HepG2 (cell line): ENCODE measurements around the gene YLPM1. TPM values are rescaled to one million over a fixed set of nuclear protein-coding genes. Genes with fewer than 3 reads are reported as not detected.

ENCODE experiments used
- ATAC-seq: fragments of 200-7000 bp; cut with Tn5 transposase; 3 replicates; pipeline ENCODE4 v1.9.1; 2020; ENCODE audit warnings: mild to moderate bottlenecking, moderate library complexity
- BruUV-seq: library from RNA; stranded (reverse); fragments of 400-500 nt; replicated peaks from 2 replicates; lab custom pipeline; 2021; lab: Mats Ljungman, UMichigan
- CTCF ChIA-PET: fragments of 300-600 bp; formaldehyde crosslinking; extraction: SDS; loops from one replicate; lab custom pipeline; 2021; ENCODE audit warnings: low total read pairs, inconsistent platforms, low intra/inter-chr PET ratio; lab: Yijun Ruan, JAX
- POLR2A ChIA-PET: fragments of 350-600 bp; sonication (Branson Sonifier 250); formaldehyde crosslinking; loops from one replicate; lab custom pipeline; 2020; ENCODE audit warnings: antibody characterized with exemption, inconsistent platforms; lab: Yijun Ruan, JAX
- DNase-seq: peaks from one replicate; pipeline ENCODE4 v3.0.0-alpha.2; 2015; ENCODE audit warnings: low spot score
- FAIRE-seq: peaks from 3 replicates; lab custom pipeline; 2011; peaks lifted over from hg19 to GRCh38; lab: Jason Lieb, UNC
- H2AFZ ChIP-seq: one replicate; pipeline ENCODE4 v1.6.1; 2011; ENCODE audit warnings: low read length, inconsistent platforms
- H3K27ac ChIP-seq: fragments of 300-600 bp; 3 replicates; pipeline ENCODE4 v1.8.0; 2011; ENCODE audit warnings: mixed run types, mild to moderate bottlenecking, mixed read lengths, low read length, inconsistent platforms; ENCODE audit not compliant: insufficient read depth; ENCODE audit errors: extremely low read length
- H3K27me3 ChIP-seq, 2 experiments: fragments of 200-600 bp in 1 of 2; 2 replicates in 1 of 2; 3 replicates in 1 of 2; pipeline versions ENCODE4 v1.6.0 to v1.8.0; 2011; ENCODE audit warnings: low read length in 2 of 2, mild to moderate bottlenecking in 2 of 2, moderate library complexity in 2 of 2, inconsistent platforms in 1 of 2; ENCODE audit not compliant: insufficient read depth in 2 of 2, control insufficient read depth in 1 of 2
- H3K36me3 ChIP-seq, 2 experiments: fragments of 200-600 bp in 1 of 2; replicated peaks in 1 of 2; 2 replicates in 1 of 2; 3 replicates in 1 of 2; pipeline versions ENCODE4 v1.5.1 to v1.8.0; 2011; ENCODE audit warnings: low read length in 2 of 2, inconsistent platforms in 1 of 2; ENCODE audit not compliant: insufficient read depth in 2 of 2, control insufficient read depth in 1 of 2
- H3K4me1 ChIP-seq: 2 replicates; pipeline ENCODE4 v1.5.1; 2012; ENCODE audit warnings: low read length, inconsistent platforms; ENCODE audit not compliant: insufficient read depth
- H3K4me2 ChIP-seq: 2 replicates; pipeline ENCODE4 v1.6.0; 2011; ENCODE audit warnings: low read depth, low read length, inconsistent platforms
- H3K4me3 ChIP-seq, 3 experiments: fragments of 200-600 bp in 1 of 3; sonication (generic), shearing (Covaris generic) in 1 of 3; replicated peaks in 1 of 3; 2 replicates each; pipeline ENCODE4 v1.5.1; 2011 to 2016; ENCODE audit warnings: low read length in 3 of 3, inconsistent platforms in 2 of 3, low read depth in 2 of 3, mild to moderate bottlenecking in 2 of 3, control low read depth in 1 of 3, mixed read lengths in 1 of 3; ENCODE audit not compliant: insufficient read depth in 1 of 3
- H3K79me2 ChIP-seq: one replicate; pipeline ENCODE4 v1.6.1; 2011; ENCODE audit warnings: low read length, inconsistent platforms; ENCODE audit not compliant: insufficient read depth
- H3K9ac ChIP-seq: 2 replicates; pipeline ENCODE4 v1.6.0; 2011; ENCODE audit warnings: mild to moderate bottlenecking, low read depth, low read length, inconsistent platforms; ENCODE audit not compliant: insufficient read depth
- H3K9me3 ChIP-seq: 2 replicates; pipeline ENCODE4 v1.5.1; 2012; ENCODE audit warnings: mild to moderate bottlenecking, low read length
- H4K20me1 ChIP-seq: 2 replicates; pipeline ENCODE4 v1.6.0; 2011; ENCODE audit warnings: inconsistent platforms, mild to moderate bottlenecking, low read length, moderate library complexity; ENCODE audit not compliant: insufficient read depth
- DPF2 ChIP-seq: sonication (generic); formaldehyde crosslinking; IDR thresholded peaks from 2 replicates; pipeline ENCODE4 v1.4.0; 2020; ENCODE audit warnings: mild to moderate bottlenecking, low read depth, missing genetic modification reagents, borderline replicate concordance
- KDM5B ChIP-seq: sonication (generic); formaldehyde crosslinking; IDR thresholded peaks from 2 replicates; pipeline ENCODE4 v1.4.0; 2020; ENCODE audit warnings: missing genetic modification reagents, mild to moderate bottlenecking, borderline replicate concordance
- MTA3 ChIP-seq: sonication (generic); formaldehyde crosslinking; IDR thresholded peaks from 2 replicates; pipeline ENCODE4 v1.4.0; 2020; ENCODE audit warnings: missing genetic modification reagents
- RARG ChIP-seq: sonication (generic); formaldehyde crosslinking; IDR thresholded peaks from 2 replicates; pipeline ENCODE4 v1.4.0; 2020; ENCODE audit warnings: low read depth, mild to moderate bottlenecking, missing genetic modification reagents
- RBM22 ChIP-seq: fragments of 200-400 bp; formaldehyde crosslinking; optimal IDR thresholded peaks from 2 replicates; pipeline ENCODE3; 2017; ENCODE audit warnings: mild to moderate bottlenecking, low read length, moderate library complexity
- SRSF9 ChIP-seq: fragments of 200-400 bp; formaldehyde crosslinking; IDR thresholded peaks from 2 replicates; pipeline ENCODE4 v1.6.1; 2018; ENCODE audit warnings: borderline replicate concordance, mild to moderate bottlenecking, low read depth, low read length; ENCODE audit not compliant: insufficient read depth, poor library complexity, severe bottlenecking
- TBP ChIP-seq: sonication (generic); formaldehyde crosslinking; IDR thresholded peaks from 2 replicates; pipeline ENCODE4 v1.5.0; 2020; ENCODE audit warnings: missing genetic modification reagents
- TRIM24 ChIP-seq: sonication (generic); formaldehyde crosslinking; IDR thresholded peaks from 2 replicates; pipeline ENCODE4 v1.8.0; 2022; ENCODE audit warnings: mild to moderate bottlenecking, missing genetic modification reagents
- ZBTB8A ChIP-seq: sonication (generic); formaldehyde crosslinking; IDR thresholded peaks from 2 replicates; pipeline ENCODE4 v1.4.0; 2020; ENCODE audit warnings: mild to moderate bottlenecking, low read depth, missing genetic modification reagents, borderline replicate concordance
- ZHX2 ChIP-seq, 2 experiments: sonication (generic) in 1 of 2; formaldehyde crosslinking in 1 of 2; IDR thresholded peaks; 2 replicates each; pipeline versions ENCODE4 v1.6.1 to v1.9.0; 2014 to 2022; ENCODE audit warnings: antibody characterized with exemption in 1 of 2, borderline replicate concordance in 1 of 2, inconsistent platforms in 1 of 2, low read depth in 1 of 2, missing genetic modification reagents in 1 of 2
- ZNF235 ChIP-seq: sonication (generic); formaldehyde crosslinking; IDR thresholded peaks from 2 replicates; pipeline ENCODE4 v1.8.1; 2023; ENCODE audit warnings: mild to moderate bottlenecking, missing genetic modification reagents, borderline replicate concordance
- WGBS: methylation state at CpG from one replicate; pipeline ENCODE4 v1.1.6; 2017; ENCODE audit warnings: low lambda C conversion rate; 5-methylcytosine and 5-hydroxymethylcytosine counted together
- in situ Hi-C: cut with HindIII; loops from 2 replicates; pipeline ENCODE4 v1.10.0; 2017; ENCODE audit warnings: low pct_unique_long_range_greater_than_20kb; ENCODE audit not compliant: extremely low pct_ligation_motif_present
- intact Hi-C: fragments of 100-400 bp; cut with micrococcal nuclease; formaldehyde crosslinking; loops from one replicate; pipeline ENCODE4 v1.10.0; 2022; ENCODE audit not compliant: unreplicated experiment
- polyA plus RNA-seq, 8 experiments: library from polyadenylated mRNA; depleted of rRNA in 3 of 8; stranded (reverse) in 7 of 8; unstranded in 1 of 8; fragments of >200 nt; fragmentation: Illumina TruSeq in 4 of 8; extraction: Trizol in 4 of 8; gene quantifications; 2 replicates each; pipeline versions ENCODE4 v1.2.1 to v1.2.3, GENCODE V29; 2011 to 2016; ENCODE audit warnings: low read depth in 4 of 8, missing spikeins in 1 of 8, mixed read lengths in 1 of 8; ENCODE audit not compliant: insufficient read depth in 1 of 8
- total RNA-seq, 5 experiments: library from RNA; depleted of rRNA; stranded (reverse); fragments of >200 nt; fragmentation: Illumina TruSeq; extraction: Trizol; gene quantifications; 2 replicates each; pipeline ENCODE4 v1.2.3, GENCODE V29; 2016; ENCODE audit warnings: low read depth in 1 of 5
- TF ChIP-seq, protein P1 (sequence below): sonication (generic); formaldehyde crosslinking; conservative IDR thresholded peaks from 2 replicates; pipeline ENCODE4 v1.8.1; 2023; ENCODE audit warnings: missing genetic modification reagents
- TF ChIP-seq, protein P2 (sequence below): sonication (generic); formaldehyde crosslinking; IDR thresholded peaks from 2 replicates; pipeline ENCODE4 v1.5.0; 2020; ENCODE audit warnings: mild to moderate bottlenecking, missing genetic modification reagents, moderate library complexity

The YLPM1 gene
- total and polyA plus RNA-seq, 2 of the 13 experiments (the other 11 are each of a cell fraction or from before 2014, with no cell fraction given), result 6.7 to 21.9 TPM

DNA sequence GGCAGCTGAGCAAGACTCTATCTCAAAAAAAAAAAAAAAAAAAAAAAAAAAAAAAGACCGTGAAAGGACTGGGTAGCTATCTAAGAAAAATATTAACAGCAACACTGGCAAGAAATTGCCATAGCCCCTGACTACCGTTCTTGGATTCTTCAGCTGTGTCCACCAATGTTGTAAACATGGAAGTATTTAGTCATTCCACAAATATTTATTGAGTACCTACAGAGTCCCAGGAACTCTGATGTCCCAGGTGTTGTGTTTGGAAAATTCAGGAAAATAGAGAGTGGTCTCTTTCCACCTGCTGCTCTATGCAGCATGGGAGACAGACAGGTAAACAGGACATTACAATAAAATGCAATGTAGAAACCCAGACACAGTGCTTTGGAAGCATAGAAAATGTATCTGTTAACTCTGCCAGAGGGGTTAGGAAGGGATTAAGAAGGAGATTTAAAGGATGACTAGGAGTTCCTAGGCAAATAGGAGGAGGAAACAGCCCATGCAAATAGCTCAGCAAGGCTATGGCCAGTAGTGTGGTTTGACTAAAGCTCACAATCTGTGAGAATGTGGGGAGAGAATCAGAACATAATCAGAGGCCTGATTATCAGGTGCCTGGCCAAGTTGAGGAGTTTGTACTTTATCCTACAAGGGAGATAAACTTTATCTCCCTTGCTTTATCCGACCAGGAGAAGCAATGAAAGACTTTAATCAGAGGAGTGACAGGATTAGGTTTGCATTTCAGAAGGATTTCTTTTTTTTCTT, 116.5 kb downstream of the YLPM1 start:
- H3K36me3 ChIP-seq, result peaks cover 0 to 3% of the 10 kb centered on the region in 2 experiments; a peak in 1 of 5 replicates
- H3K27me3 ChIP-seq, result peaks cover 0 to 10% of the 10 kb centered on the region in 2 experiments; a peak in 1 of 5 replicates
- peaks cover 21% of the 10 kb centered on the region for H4K20me1 ChIP-seq
- intact Hi-C loops, result loop anchor here (2.0 kb wide), 2 partner anchors 19 to 25 kb away; no protein-coding TSS in a partner anchor
- ATAC-seq (no peak), FAIRE-seq (no peak), DNase-seq (peak; percentile 30)
- H3K27ac ChIP-seq, result no peak overlapping the region
- no peak overlapping the region for H2AFZ ChIP-seq
- ChIA-PET POLR2A (interaction anchor here (0.6 to 9.2 kb wide), 9 partner anchors 14 to 260 kb away, joined by 3 to 84 read pairs (median 5); partner anchors contain the start of gene NEK9), CTCF (no interaction called here)
- H3K4me1 ChIP-seq, result peaks cover 56% of the 10 kb centered on the region
- H3K4me3 ChIP-seq, result no peak overlapping the region; a peak in 1 of 6 replicates
- BruUV-seq, result no TSS peak
- no peak overlapping the region for H3K9ac ChIP-seq
- H3K4me2 ChIP-seq, result peak overlapping the region; percentile 94
- in situ Hi-C loops, result no loop called here
- no peaks in the 10 kb centered on the region for H3K9me3 ChIP-seq
- H3K79me2 ChIP-seq, result peaks cover 28% of the 10 kb centered on the region
- WGBS, result 4% methylated on average over 3 of the region's 3 CpGs
- TF ChIP-seq RBM22 (no peak), ZBTB8A (CRISPR knock-in tag) (no peak), SRSF9 (no peak), TRIM24 (no peak), TBP (no peak), KDM5B (CRISPR knock-in tag) (no peak), DPF2 (CRISPR knock-in tag) (no peak), MTA3 (CRISPR knock-in tag) (no peak), RARG (CRISPR knock-in tag) (no peak), ZNF235 (CRISPR knock-in tag) (no peak), ZHX2 (IDR thresholded peaks at IDR 0.05; ENCODE audit: low read depth) (no peak), ZHX2 (CRISPR knock-in tag; IDR thresholded peaks at IDR 0.05; ENCODE audit: borderline replicate concordance) (no peak)
- TF ChIP-seq, protein P1, sequence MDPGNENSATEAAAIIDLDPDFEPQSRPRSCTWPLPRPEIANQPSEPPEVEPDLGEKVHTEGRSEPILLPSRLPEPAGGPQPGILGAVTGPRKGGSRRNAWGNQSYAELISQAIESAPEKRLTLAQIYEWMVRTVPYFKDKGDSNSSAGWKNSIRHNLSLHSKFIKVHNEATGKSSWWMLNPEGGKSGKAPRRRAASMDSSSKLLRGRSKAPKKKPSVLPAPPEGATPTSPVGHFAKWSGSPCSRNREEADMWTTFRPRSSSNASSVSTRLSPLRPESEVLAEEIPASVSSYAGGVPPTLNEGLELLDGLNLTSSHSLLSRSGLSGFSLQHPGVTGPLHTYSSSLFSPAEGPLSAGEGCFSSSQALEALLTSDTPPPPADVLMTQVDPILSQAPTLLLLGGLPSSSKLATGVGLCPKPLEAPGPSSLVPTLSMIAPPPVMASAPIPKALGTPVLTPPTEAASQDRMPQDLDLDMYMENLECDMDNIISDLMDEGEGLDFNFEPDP (CRISPR knock-in tag), result no peak
- TF ChIP-seq, protein P2, sequence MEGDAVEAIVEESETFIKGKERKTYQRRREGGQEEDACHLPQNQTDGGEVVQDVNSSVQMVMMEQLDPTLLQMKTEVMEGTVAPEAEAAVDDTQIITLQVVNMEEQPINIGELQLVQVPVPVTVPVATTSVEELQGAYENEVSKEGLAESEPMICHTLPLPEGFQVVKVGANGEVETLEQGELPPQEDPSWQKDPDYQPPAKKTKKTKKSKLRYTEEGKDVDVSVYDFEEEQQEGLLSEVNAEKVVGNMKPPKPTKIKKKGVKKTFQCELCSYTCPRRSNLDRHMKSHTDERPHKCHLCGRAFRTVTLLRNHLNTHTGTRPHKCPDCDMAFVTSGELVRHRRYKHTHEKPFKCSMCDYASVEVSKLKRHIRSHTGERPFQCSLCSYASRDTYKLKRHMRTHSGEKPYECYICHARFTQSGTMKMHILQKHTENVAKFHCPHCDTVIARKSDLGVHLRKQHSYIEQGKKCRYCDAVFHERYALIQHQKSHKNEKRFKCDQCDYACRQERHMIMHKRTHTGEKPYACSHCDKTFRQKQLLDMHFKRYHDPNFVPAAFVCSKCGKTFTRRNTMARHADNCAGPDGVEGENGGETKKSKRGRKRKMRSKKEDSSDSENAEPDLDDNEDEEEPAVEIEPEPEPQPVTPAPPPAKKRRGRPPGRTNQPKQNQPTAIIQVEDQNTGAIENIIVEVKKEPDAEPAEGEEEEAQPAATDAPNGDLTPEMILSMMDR, result no peak
